Stimulated activated CD8-positive, alpha-beta memory T cell treated with anti-CD3 and anti-CD28 coated beads, Interleukin-15, amount 100 ng/mL, for 1 hour (primary cell): ENCODE results near the gene AHCY.
"Not testable (repeated sequence)": the region's sequence is repeated elsewhere in the genome, so short reads cannot be mapped to it uniquely, and the experiment has no call there.

Experiments
- DNase-seq: peaks from one replicate; pipeline ENCODE4 v3.0.0-alpha.2; 2020; ENCODE audit warnings: low read depth

The AHCY gene

DNA sequence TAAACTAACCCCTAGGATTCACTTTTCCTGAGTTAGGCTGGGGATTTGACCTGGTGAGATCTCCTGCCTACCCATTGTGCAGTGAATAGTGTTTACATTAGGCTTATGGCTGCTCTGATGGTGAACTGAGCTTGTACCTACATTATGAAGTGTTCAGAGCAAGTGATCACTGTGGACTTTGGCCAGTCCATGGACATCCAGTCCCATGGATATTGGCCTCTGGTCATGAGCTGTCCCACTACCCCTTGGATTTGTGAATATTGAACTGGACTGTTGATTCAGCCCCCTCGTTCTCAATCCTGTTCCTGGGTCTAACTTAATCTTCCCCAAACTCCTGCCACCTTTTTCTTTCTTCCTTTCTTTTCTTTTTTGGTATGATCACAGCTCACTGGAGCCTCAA, 48.2 kb downstream of the AHCY start:
- DNase-seq = no peak

DNA sequence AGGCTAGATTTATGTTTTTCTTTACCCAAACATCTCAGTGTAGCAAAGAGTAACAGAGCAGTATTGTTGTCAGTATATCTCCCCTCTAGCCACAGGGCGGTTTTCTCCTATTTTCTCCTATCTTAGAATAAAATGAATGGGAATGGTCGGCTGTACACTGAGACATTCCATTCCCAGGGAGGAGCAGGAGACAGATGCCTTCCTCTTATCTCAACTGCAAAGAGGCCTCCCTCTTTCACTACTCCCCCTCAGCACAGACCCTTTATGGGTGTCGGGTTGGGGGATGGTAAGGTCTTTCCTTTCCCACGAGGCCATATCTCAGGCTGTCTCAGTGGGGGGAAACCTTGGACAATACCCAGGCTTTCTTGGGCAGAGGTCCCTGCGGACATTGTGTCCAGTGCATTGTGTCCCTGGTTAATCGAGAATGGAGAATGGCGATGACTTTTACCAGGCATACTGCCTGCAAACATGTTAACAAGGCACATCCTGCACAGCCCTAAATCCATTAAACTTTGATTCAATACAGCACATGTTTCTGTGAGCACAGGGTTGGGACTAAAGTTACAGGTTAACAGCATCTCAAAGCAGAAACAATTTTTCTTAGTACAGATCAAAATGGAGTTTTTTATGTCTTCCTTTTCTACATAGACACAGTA, 50.6 kb downstream of the AHCY start:
- not testable (repeated sequence) for DNase-seq

DNA sequence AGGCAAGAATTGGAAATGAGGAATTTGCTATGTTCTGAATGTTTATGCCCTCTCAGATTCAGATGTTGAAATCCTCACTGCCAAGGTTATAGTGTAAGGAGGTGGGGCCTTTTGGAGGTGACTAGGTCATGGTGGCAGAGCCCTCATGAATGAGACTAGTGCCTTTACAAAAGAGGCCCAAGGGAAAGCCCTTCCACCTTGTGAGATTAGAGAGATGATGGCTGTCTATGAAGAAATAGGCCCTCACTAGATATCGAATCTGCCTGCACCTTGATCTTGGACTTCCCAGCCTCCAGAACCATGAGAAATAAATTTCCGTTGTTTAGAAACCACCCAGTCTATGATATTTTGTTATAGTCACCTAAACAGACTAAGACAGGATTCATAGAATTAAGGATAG, 51.5 kb downstream of the AHCY start:
- DNase-seq = no peak

DNA sequence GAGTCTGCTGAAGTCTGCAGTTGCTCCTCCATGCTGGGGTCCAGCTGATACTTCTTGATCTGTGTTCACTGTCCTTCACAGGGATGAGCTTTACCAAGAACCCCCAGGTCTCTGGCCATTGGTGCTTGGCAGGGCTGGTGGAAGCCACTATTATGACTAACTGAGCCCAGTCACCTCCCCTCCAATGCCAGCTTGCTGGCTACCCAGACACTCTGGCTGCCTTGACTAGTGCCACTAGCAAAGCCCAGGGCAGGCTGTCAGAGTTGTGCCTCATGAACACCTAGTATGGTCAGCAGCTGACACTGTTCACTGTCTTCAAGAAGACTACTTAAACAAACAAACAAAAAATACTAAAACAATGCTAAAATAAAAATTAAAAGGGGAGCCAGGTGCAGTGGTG, 53.1 kb downstream of the AHCY start:
- DNase-seq = no peak

DNA sequence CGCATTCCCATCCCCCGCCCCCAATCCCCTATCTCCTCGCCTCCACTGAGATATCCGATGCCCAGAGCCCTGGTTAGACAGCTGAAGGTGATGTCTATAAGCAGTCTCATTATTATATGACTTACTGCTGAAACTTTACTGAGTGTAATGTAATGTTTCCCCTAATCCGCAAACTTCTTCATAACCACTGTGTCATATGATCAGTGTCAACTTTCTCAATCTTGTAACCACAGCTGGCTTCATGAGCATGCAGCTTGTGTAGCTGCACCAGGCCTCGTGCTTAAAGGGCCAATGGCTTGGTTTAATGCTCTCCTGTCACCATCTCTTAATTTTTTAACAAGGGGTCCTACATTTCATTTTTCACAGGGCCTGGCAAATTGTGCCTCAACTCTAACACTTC, 53.9 kb downstream of the AHCY start:
- DNase-seq = no peak

DNA sequence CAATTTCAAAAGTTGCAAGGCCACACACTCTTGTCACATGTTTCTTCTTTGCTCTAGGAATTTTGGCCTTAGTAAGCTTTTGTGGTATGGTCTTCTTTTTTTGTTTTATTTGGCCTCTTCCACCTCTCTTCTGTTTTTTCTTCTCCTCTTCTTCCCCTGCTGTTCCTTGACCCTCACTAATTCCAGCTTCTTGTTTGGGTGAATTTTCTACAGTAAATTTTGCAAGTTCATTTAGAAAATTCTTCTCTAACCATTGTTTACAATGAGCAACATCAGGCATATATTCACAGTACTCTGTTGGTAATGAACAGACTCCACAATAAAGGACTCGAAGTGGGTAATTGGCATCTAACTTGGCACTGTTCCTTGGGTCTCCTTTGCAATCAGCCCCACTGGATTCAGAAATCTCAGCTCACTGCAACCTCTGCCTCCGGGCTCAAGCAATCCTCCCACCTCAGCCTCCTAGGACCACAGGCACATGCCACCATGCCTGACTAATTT, 57.0 kb downstream of the AHCY start:
- no peak for DNase-seq

DNA sequence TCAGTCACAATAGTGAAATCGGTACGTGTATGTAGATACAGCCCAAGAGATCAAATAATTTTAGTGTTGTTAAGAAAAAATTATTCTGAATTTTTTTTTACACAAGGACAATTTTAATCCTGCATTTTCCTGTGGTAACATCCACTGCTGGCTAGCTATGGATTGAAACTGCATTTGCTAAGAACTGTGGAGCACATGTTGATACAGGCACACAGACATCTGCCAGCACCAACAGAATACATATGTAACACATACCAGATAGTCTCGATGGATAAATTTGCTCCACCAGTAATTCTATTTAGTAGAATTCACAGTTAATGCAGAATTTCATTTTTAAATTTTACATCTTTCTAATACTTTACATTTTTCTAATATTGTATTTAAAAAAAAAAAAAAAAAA, 59.8 kb downstream of the AHCY start:
- DNase-seq = no peak

DNA sequence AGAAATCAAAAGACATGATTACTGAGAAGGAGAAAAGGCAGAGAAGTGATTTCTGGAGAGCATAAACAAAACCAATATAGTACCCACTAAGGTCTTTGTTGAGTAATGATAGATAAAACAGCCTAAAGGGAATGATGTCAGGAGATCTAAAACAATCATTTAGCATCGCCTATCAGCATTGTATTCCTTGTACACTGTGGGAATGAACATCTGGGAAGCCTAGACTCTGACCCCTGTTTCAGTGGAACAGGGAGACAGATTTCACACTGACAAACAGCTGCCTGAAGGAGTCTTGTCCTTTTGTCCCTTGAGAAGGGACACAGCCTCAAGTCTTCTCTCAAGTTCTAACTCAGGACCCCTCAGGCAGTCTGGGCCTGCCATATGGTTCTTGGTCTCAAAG, 60.3 kb downstream of the AHCY start:
- DNase-seq = no peak

DNA sequence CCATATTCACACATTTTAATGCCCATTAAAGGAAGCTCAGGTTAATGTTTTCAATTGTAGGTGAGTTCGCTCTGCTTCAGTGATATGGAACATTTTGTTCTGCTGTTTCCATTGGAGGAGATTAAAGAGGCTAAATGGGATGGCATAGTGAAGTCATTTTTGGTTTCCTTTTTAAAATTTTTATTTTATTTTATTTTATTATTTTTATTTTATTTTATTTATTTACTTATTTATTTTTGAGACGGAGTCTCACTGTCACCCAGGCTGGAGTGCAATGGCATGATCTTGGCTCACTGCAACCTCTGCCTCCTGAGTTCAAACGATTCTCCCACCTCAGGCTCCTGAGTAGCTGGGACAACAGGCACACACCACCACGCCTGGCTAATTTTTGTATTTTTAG, 61.1 kb downstream of the AHCY start:
- DNase-seq = not testable (repeated sequence)

DNA sequence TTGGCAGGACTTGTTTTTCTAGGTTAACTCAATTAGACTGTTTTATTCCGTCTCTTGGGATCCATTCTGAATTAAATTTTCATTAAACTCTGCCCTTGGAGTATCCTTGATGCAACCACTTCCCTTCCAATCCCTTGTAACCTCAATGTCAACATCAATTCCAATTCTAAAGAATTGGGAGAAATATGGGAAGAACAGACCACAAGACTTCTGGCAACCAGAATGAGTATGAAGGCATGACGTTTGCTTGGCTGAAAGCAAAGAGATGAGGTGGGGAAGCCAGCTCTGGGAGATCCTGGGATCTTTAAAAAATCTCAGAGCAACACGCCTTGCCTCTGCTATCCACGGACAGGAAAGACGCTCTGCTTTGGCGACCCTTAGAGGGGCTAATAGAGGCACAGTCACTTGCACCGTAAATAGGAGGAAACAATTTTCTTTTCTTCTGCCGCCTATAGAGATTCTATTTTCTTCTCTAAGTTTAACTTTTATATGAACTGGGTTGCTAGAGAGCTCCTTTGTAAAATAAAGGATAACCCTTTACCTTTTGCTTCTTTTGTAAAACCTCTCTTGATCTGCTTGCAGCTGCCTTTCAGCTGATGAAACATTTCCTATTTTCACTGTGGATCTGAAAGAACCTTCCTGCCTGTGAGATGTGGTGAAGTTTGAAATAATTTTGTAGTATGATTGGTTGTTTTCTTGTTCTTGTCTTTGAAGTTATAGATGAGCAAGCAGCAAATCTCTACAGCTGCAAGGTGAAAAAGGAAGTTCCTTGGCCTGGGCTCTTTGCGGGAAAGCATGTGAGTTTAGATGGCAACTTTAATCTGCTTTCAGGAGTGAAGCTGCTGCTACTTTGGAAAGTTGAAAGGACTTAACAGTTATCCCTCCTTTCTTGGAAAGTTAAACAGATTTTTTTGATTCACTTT, 62.2 kb downstream of the AHCY start, which contains the start of gene ASIP:
TSS of gene ASIP (plus strand) at position 731 of the 923 bp plus-strand sequence. CDS start 18,952 bp downstream, outside the sequence.
- no peak for DNase-seq

DNA sequence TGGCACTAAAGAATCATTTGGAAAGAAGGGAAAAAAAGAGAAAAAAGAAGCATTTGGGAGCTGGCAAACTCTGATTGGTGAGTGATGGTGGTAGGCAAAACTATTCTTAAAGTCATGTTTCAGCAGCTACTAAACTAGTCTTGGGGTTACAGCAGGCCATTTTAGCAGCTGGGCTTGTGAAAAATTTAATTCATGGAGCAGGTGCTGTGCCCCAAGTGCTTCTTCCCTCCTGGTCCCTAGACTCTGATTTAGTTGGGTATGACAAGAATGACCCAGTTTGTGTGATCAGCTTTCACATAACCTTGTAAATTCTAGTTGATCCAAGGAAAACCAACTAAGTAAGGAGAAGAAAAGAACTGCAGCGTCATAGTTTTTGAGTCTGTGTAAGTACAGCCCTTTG, 63.0 kb downstream of the AHCY start:
- DNase-seq = no peak

DNA sequence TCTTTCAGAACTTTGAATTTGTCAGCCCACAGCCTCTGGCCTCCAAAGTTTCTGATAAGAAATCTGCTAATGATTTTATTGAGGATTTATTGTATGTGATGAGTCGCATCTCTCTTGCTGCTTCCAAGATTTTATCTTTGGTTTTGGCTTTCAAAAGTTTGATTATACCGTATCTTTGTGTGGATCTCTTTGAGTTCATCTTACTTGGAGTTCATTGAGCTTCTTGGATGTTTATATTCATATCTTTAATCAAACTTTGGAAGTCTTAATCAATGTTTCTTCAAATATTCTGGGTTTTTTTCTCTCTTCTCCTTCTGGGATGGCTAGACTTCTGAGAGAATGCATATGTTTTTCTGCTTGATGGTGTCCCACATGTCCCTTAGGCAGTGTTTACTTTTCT, 65.2 kb downstream of the AHCY start:
- no peak for DNase-seq

DNA sequence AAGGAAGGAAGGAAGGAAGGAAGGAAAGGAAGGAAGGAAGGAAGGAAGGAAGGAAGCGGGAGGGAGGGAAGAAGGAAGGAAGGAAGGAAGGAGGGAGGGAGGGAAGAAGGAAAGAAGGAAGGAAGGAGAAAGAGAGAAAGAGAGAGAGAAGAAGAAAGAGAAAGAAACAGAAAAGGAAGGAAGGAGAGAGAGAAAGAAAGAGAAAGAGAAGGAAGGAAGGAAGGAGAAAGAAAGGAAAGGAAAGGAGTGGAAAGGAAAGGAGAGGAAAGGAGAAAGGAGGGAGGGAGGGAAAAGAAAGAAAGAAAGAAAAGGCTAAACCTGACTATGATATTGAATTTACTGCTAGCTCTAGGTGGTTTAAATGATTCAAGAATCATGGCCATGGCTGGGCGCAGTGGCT, 67.3 kb downstream of the AHCY start:
- no peak for DNase-seq

DNA sequence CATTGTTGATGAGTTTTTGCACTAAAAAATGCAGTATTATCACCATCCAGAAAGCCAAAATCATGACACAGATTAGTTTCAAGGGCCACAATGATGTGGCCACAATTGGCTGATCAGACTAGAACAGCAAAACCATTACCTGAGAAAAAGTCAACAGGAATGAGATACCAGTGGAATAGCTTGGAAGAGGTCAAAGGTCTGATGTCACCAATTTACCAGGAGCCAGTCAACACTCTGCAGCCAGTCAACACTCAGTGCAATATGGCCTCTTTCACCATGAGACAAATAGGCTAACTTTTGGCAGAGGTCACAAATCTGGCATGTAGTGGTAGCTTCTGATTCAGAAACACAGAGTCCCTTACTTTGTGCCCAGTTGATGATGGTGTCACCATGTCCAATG, 69.5 kb downstream of the AHCY start:
- no peak for DNase-seq

DNA sequence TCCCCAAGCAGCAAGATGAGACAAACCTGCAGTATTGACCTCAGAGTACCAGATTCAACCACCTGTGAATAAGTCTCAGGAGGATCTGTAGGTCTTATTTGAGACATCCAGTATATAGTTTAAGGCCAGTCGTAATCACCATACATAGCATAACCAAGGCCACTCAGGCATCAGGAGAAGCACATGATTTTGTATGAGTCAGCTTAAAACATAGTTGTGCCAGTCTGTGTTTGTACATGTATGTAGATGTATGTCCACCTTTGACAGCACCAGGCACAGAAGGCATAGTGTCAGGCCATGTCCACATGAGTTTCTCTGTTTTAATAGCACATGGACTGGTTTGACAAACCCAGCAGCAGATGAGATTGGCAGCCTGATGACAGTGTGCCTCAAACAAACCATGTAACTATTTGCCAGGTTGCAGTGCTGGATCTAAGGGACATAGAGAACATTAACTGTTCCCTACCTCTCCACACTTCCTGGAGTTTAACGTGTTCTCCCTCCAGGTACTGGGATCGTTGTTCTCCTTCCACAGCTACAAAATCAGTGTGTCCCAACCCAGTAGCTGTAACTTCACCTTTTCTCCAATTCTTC, 70.6 kb downstream of the AHCY start:
- no peak for DNase-seq

DNA sequence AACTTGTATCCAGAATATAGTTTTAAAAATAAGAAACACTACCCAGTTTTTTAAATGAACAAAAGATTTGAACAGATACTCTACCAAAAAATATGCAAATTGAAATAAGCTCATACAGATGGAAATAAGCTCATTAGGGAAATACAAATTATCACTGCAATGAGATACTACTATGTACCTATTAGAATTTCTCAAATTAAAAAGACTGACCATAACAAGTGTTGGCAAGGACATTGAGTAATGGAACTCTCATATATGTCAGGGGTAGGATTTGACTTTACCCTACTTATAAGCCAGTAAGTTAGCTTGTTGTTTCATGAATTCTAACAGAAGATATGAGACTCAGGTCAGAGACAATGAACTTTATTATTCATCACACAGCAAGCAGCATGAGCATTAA, 71.5 kb downstream of the AHCY start:
- DNase-seq = no peak
